Activated naive CD8-positive, alpha-beta T cell treated with anti-CD3 and anti-CD28 coated beads, Interleukin-2, amount 50 U/mL, for 24 hours (primary cell): Measurements from ENCODE around the gene HOXD9.

Experiments
- ATAC-seq: fragments of 150-1000 bp; cut with Tn5 transposase; one replicate; pipeline ENCODE4 v1.10.0; 2021
- DNase-seq: peaks from one replicate; pipeline ENCODE4 v3.0.0; 2021
- H3K27ac Mint-ChIP-seq: one replicate; pipeline ENCODE4 v1.8.0; 2021; ENCODE audit warnings: mild to moderate bottlenecking, mixed read lengths
- H3K27me3 Mint-ChIP-seq: one replicate; pipeline ENCODE4 v1.8.0; 2021; ENCODE audit warnings: mixed read lengths
- H3K36me3 Mint-ChIP-seq: one replicate; pipeline ENCODE4 v1.8.0; 2021; ENCODE audit warnings: low read depth, mixed read lengths
- H3K4me1 Mint-ChIP-seq: one replicate; pipeline ENCODE4 v1.8.0; 2021; ENCODE audit warnings: mixed read lengths
- H3K4me3 Mint-ChIP-seq: one replicate; pipeline ENCODE4 v1.8.0; 2021; ENCODE audit warnings: mild to moderate bottlenecking, moderate library complexity, mixed read lengths
- H3K9me3 Mint-ChIP-seq: one replicate; pipeline ENCODE4 v1.8.0; 2021; ENCODE audit warnings: mixed read lengths

Gene HOXD9

GRCh38 chr2:176128982-176129796 is 6.7 kb downstream of the HOXD9 start, which contains the start of gene HOXD8:
Gene HOXD8 (plus strand): TSS chr2:176129705. CDS start chr2:176130367, 662 bp downstream.
- Mint-ChIP-seq H3K36me3 (no peaks in the 10 kb centered on the region), H3K4me3 (peak within 1 kb of the TSS; percentile 48), H3K9me3 (no peaks in the 10 kb centered on the region), H3K4me1 (peaks cover 35% of the 10 kb centered on the region), H3K27ac (peak within 1 kb of the TSS; percentile 32), H3K27me3 (peaks cover 81% of the 10 kb centered on the region)
- DNase-seq (no peak), ATAC-seq (no peak)

- Mint-ChIP-seq H3K27me3 (peaks cover 81% of the 10 kb centered on the region), H3K4me1 (peaks cover 35% of the 10 kb centered on the region), H3K36me3 (no peaks in the 10 kb centered on the region), H3K4me3 (peak overlapping the region; percentile 11), H3K9me3 (no peaks in the 10 kb centered on the region), H3K27ac (no peak overlapping the region)
- DNase-seq (no peak), ATAC-seq (no peak)
Observed at GRCh38 chr2:176129813-176130146, 7.3 kb downstream of the HOXD9 start.

GRCh38 chr2:176130147-176130956 is 7.8 kb downstream of the HOXD9 start:
- Mint-ChIP-seq H3K4me3 (peak overlapping the region; percentile 48), H3K9me3 (peaks cover under 1% of the 10 kb centered on the region), H3K4me1 (peaks cover 36% of the 10 kb centered on the region), H3K36me3 (no peaks in the 10 kb centered on the region), H3K27ac (peak overlapping the region; percentile 77), H3K27me3 (peaks cover 84% of the 10 kb centered on the region)
- DNase-seq: peak; percentile 29
- peak; percentile 20 for ATAC-seq

- H3K27ac Mint-ChIP-seq: peak overlapping the region; percentile 77
- peaks cover 41% of the 10 kb centered on the region for H3K4me1 Mint-ChIP-seq
- no peak for ATAC-seq
- peaks cover 84% of the 10 kb centered on the region for H3K27me3 Mint-ChIP-seq
- no peaks in the 10 kb centered on the region for H3K36me3 Mint-ChIP-seq
- peak overlapping the region; percentile 48 for H3K4me3 Mint-ChIP-seq
- peaks cover 4% of the 10 kb centered on the region for H3K9me3 Mint-ChIP-seq
- no peak for DNase-seq
Observed at GRCh38 chr2:176130957-176131847, 8.7 kb downstream of the HOXD9 start.

- Mint-ChIP-seq H3K4me1 (peaks cover 41% of the 10 kb centered on the region), H3K4me3 (peak overlapping the region; percentile 78), H3K27ac (no peak overlapping the region), H3K36me3 (no peaks in the 10 kb centered on the region), H3K27me3 (peaks cover 82% of the 10 kb centered on the region), H3K9me3 (peaks cover 4% of the 10 kb centered on the region)
- DNase-seq (no peak), ATAC-seq (no peak)
Observed at GRCh38 chr2:176131848-176132158, 9.3 kb downstream of the HOXD9 start.

GRCh38 chr2:176132205-176133171 is 10.0 kb downstream of the HOXD9 start:
- peak overlapping the region; percentile 64 for H3K27ac Mint-ChIP-seq
- peak overlapping the region; percentile 78 for H3K4me3 Mint-ChIP-seq
- ATAC-seq (no peak), DNase-seq (no peak)
- H3K36me3 Mint-ChIP-seq: no peaks in the 10 kb centered on the region
- H3K9me3 Mint-ChIP-seq: peaks cover 4% of the 10 kb centered on the region
- peaks cover 38% of the 10 kb centered on the region for H3K4me1 Mint-ChIP-seq
- H3K27me3 Mint-ChIP-seq: peaks cover 81% of the 10 kb centered on the region

- H3K4me3 Mint-ChIP-seq: no peak overlapping the region
- peaks cover 32% of the 10 kb centered on the region for H3K4me1 Mint-ChIP-seq
- DNase-seq: no peak
- no peak overlapping the region for H3K27ac Mint-ChIP-seq
- ATAC-seq: no peak
- peaks cover 2% of the 10 kb centered on the region for H3K36me3 Mint-ChIP-seq
- peaks cover 81% of the 10 kb centered on the region for H3K27me3 Mint-ChIP-seq
- H3K9me3 Mint-ChIP-seq: peaks cover 6% of the 10 kb centered on the region
Observed at GRCh38 chr2:176133389-176133788, 10.9 kb downstream of the HOXD9 start.

GRCh38 chr2:176134035-176134434 is 11.5 kb downstream of the HOXD9 start:
- Mint-ChIP-seq H3K9me3 (peaks cover 8% of the 10 kb centered on the region), H3K27me3 (peaks cover 81% of the 10 kb centered on the region), H3K36me3 (peaks cover 4% of the 10 kb centered on the region), H3K27ac (no peak overlapping the region), H3K4me3 (no peak overlapping the region), H3K4me1 (peaks cover 31% of the 10 kb centered on the region)
- DNase-seq (no peak), ATAC-seq (no peak)

GRCh38 chr2:176135035-176135440 is 12.5 kb downstream of the HOXD9 start:
- peaks cover 86% of the 10 kb centered on the region for H3K27me3 Mint-ChIP-seq
- no peak for DNase-seq

GRCh38 chr2:176136374-176137251 is 14.1 kb downstream of the HOXD9 start:
- peaks cover 31% of the 10 kb centered on the region for H3K4me1 Mint-ChIP-seq
- peaks cover 6% of the 10 kb centered on the region for H3K36me3 Mint-ChIP-seq
- no peak overlapping the region for H3K4me3 Mint-ChIP-seq
- no peak for ATAC-seq
- no peak for DNase-seq
- no peak overlapping the region for H3K27ac Mint-ChIP-seq
- H3K9me3 Mint-ChIP-seq: peaks cover 8% of the 10 kb centered on the region
- H3K27me3 Mint-ChIP-seq: peaks cover 86% of the 10 kb centered on the region

More at GRCh38 chr2:176135035-176135440, 12.5 kb downstream of the HOXD9 start:
- H3K27ac Mint-ChIP-seq: no peak overlapping the region
- no peak overlapping the region for H3K4me3 Mint-ChIP-seq
- no peak for ATAC-seq
- H3K36me3 Mint-ChIP-seq: peaks cover 6% of the 10 kb centered on the region
- peaks cover 8% of the 10 kb centered on the region for H3K9me3 Mint-ChIP-seq
- H3K4me1 Mint-ChIP-seq: peaks cover 34% of the 10 kb centered on the region

- ATAC-seq (no peak), DNase-seq (no peak)
- H3K4me3 Mint-ChIP-seq: no peak overlapping the region
- H3K4me1 Mint-ChIP-seq: peaks cover 29% of the 10 kb centered on the region
- H3K36me3 Mint-ChIP-seq: peaks cover 6% of the 10 kb centered on the region
- no peak overlapping the region for H3K27ac Mint-ChIP-seq
- peaks cover 8% of the 10 kb centered on the region for H3K9me3 Mint-ChIP-seq
- H3K27me3 Mint-ChIP-seq: peaks cover 85% of the 10 kb centered on the region
Observed at GRCh38 chr2:176137252-176137580, 14.7 kb downstream of the HOXD9 start.

- Mint-ChIP-seq H3K9me3 (peaks cover 8% of the 10 kb centered on the region), H3K27me3 (peaks cover 82% of the 10 kb centered on the region), H3K27ac (no peak overlapping the region), H3K36me3 (peaks cover 6% of the 10 kb centered on the region), H3K4me3 (no peak overlapping the region), H3K4me1 (peaks cover 25% of the 10 kb centered on the region)
- ATAC-seq: no peak
- no peak for DNase-seq
Observed at GRCh38 chr2:176137906-176138305, 15.4 kb downstream of the HOXD9 start.

GRCh38 chr2:176138526-176138922 is 16.0 kb downstream of the HOXD9 start:
- Mint-ChIP-seq H3K27me3 (peaks cover 82% of the 10 kb centered on the region), H3K4me1 (peaks cover 25% of the 10 kb centered on the region), H3K36me3 (peaks cover 6% of the 10 kb centered on the region), H3K27ac (peak overlapping the region; percentile 72), H3K4me3 (no peak overlapping the region), H3K9me3 (peaks cover 8% of the 10 kb centered on the region)
- DNase-seq: no peak
- no peak for ATAC-seq
